ENCODE measurements around the gene SYTL2. TPM values are rescaled to one million over a fixed set of nuclear protein-coding genes. Genes with fewer than 3 reads are reported as not detected.

SYTL2 gene
- total RNA-seq, 1 donor = 10.8 TPM

GRCh38 chr11:85749287-85749834 lies 61.6 kb downstream of the SYTL2 start:
- DNase-seq (ENCODE audit: low read depth) = no peak
- no peak overlapping the region for H3K4me3 ChIP-seq (ENCODE audit: low read depth, low read length)
- no peak for TF ChIP-seq CTCF (IDR thresholded peaks at IDR 0.05; ENCODE audit: insufficient read depth, low read depth, low read length)

DNA sequence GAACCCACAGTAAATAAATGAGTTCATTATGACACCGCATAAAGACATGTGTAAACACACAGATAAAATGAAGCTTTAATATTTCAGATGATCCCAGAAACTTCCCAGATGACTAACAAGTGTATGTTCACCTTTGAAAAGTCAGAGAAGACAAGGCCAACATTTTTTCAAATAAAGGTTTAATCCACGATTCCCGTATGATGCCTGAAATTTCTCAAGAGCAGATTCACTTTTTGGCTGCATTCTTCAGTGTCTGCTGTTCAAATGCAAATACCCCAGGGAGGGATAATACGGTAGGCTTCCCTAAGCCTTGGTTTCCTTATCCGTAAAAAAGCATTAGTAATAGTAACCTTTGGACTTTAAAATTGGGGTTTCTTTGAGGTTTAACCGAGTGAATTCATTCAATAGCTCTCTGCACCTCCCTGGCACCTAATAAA lies 62.5 kb downstream of the SYTL2 start:
- peak; percentile 47 for DNase-seq (ENCODE audit: low read depth)

DNA sequence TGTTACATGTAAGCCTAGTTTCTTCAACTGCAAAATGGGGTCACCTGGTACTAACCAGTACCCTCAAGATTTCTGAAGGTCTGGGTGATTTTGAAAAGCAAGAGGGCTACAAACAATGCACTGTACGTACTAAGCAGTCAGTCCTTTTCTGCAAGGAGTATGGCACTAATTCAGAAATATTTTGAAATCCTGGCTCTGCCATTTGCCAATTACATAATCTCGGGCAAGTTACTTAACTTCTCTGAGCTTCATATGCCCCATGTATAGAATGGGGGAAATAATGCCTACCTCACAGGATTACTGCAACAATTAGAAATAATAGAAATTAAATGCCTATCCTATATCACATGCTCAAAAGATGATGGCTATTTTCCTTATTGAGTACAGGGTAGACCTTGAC lies 64.3 kb downstream of the SYTL2 start:
- TF ChIP-seq CTCF (IDR thresholded peaks at IDR 0.05; ENCODE audit: insufficient read depth, low read depth, low read length) = no peak
- DNase-seq (ENCODE audit: low read depth) = no peak

More for the DNA sequence above, 62.5 kb downstream of the SYTL2 start:
- TF ChIP-seq CTCF (IDR thresholded peaks at IDR 0.05; ENCODE audit: insufficient read depth, low read depth, low read length) = no peak
- no peak overlapping the region for H3K4me3 ChIP-seq (ENCODE audit: low read depth, low read length)

GRCh38 chr11:85745626-85746025 lies 65.3 kb downstream of the SYTL2 start:
- DNase-seq (ENCODE audit: low read depth) = no peak
- H3K4me3 ChIP-seq (ENCODE audit: low read depth, low read length) = no peak overlapping the region
- TF ChIP-seq CTCF (IDR thresholded peaks at IDR 0.05; ENCODE audit: insufficient read depth, low read depth, low read length) = no peak

More for the DNA sequence above, 64.3 kb downstream of the SYTL2 start:
- H3K4me3 ChIP-seq (ENCODE audit: low read depth, low read length) = no peak overlapping the region

- no peak overlapping the region for H3K4me3 ChIP-seq (ENCODE audit: low read depth, low read length)
- no peak for TF ChIP-seq CTCF (IDR thresholded peaks at IDR 0.05; ENCODE audit: insufficient read depth, low read depth, low read length)
- DNase-seq (ENCODE audit: low read depth) = no peak
Observed at GRCh38 chr11:85742873-85743275, 68.1 kb downstream of the SYTL2 start.

GRCh38 chr11:85742348-85742747 lies 68.6 kb downstream of the SYTL2 start:
- H3K4me3 ChIP-seq (ENCODE audit: low read depth, low read length) = no peak overlapping the region
- TF ChIP-seq CTCF (IDR thresholded peaks at IDR 0.05; ENCODE audit: insufficient read depth, low read depth, low read length) = no peak
- no peak for DNase-seq (ENCODE audit: low read depth)

Measured in fibroblast of villous mesenchyme (primary cell).